RWPE2 (cell line): ENCODE data around the gene KIF16B.

Experiments
- ATAC-seq: fragments of 200-7000 bp; cut with Tn5 transposase; 3 replicates; pipeline ENCODE4 v1.9.1; 2021; ENCODE audit warnings: low read depth
- DNase-seq: peaks from one replicate; pipeline ENCODE4 v3.0.0-alpha.2; 2020; ENCODE audit warnings: low spot score
- H3K27ac ChIP-seq: fragments of 450-650 bp; 2 replicates; pipeline ENCODE4 v1.5.1; 2017; ENCODE audit warnings: mild to moderate bottlenecking; ENCODE audit not compliant: poor library complexity, severe bottlenecking
- H3K27me3 ChIP-seq: fragments of 250-450 bp; sonication (Bioruptor Pico); 2 replicates; pipeline ENCODE4 v1.5.1; 2021; ENCODE audit warnings: mild to moderate bottlenecking, moderate library complexity; ENCODE audit not compliant: insufficient read depth, poor library complexity, severe bottlenecking
- H3K36me3 ChIP-seq: fragments of 250-450 bp; sonication (Bioruptor Pico); 2 replicates; pipeline ENCODE4 v1.5.1; 2020; ENCODE audit warnings: low read depth, mild to moderate bottlenecking, moderate library complexity
- H3K4me1 ChIP-seq: fragments of 250-450 bp; sonication (Bioruptor Pico); 2 replicates; pipeline ENCODE4 v1.5.1; 2021; ENCODE audit warnings: mild to moderate bottlenecking, moderate library complexity; ENCODE audit not compliant: insufficient read depth, poor library complexity, severe bottlenecking
- H3K4me3 ChIP-seq: fragments of 250-450 bp; sonication (Bioruptor Pico); 2 replicates; pipeline ENCODE4 v1.5.1; 2021; ENCODE audit warnings: mild to moderate bottlenecking, moderate library complexity; ENCODE audit not compliant: severe bottlenecking
- H3K9me3 ChIP-seq: fragments of 250-450 bp; sonication (Bioruptor Pico); 2 replicates; pipeline ENCODE4 v1.5.1; 2021; ENCODE audit warnings: mild to moderate bottlenecking, moderate library complexity; ENCODE audit not compliant: severe bottlenecking
- CTCF ChIP-seq: fragments of 450-650 bp; IDR thresholded peaks from one replicate; pipeline ENCODE4 v1.5.1; 2017; ENCODE audit warnings: mild to moderate bottlenecking, moderate library complexity; ENCODE audit not compliant: poor library complexity, severe bottlenecking

KIF16B gene

GRCh38 chr20:16493486-16493885, 79.8 kb downstream of the KIF16B start:
- no peak overlapping the region for H3K27ac ChIP-seq
- H3K36me3 ChIP-seq = no peaks in the 10 kb centered on the region
- no peaks in the 10 kb centered on the region for H3K9me3 ChIP-seq
- H3K27me3 ChIP-seq = no peaks in the 10 kb centered on the region
- DNase-seq = no peak
- ATAC-seq = no peak
- H3K4me3 ChIP-seq = no peak overlapping the region
- no peaks in the 10 kb centered on the region for H3K4me1 ChIP-seq
- TF ChIP-seq CTCF = no peak

GRCh38 chr20:16491294-16491905, 81.8 kb downstream of the KIF16B start:
- Histone ChIP-seq H3K36me3 (no peaks in the 10 kb centered on the region), H3K27ac (no peak overlapping the region), H3K27me3 (no peaks in the 10 kb centered on the region), H3K4me1 (no peaks in the 10 kb centered on the region), H3K4me3 (no peak overlapping the region), H3K9me3 (no peaks in the 10 kb centered on the region)
- DNase-seq (no peak), ATAC-seq (no peak)
- TF ChIP-seq CTCF = no peak

GRCh38 chr20:16490696-16491095, 82.6 kb downstream of the KIF16B start:
- no peaks in the 10 kb centered on the region for H3K36me3 ChIP-seq
- ATAC-seq (no peak), DNase-seq (no peak)
- H3K4me3 ChIP-seq = no peak overlapping the region
- no peaks in the 10 kb centered on the region for H3K9me3 ChIP-seq
- no peaks in the 10 kb centered on the region for H3K27me3 ChIP-seq
- TF ChIP-seq CTCF = no peak
- H3K4me1 ChIP-seq = no peaks in the 10 kb centered on the region
- no peak overlapping the region for H3K27ac ChIP-seq

- ATAC-seq (no peak), DNase-seq (no peak)
- H3K27me3 ChIP-seq = no peaks in the 10 kb centered on the region
- H3K36me3 ChIP-seq = no peaks in the 10 kb centered on the region
- H3K27ac ChIP-seq = no peak overlapping the region
- H3K9me3 ChIP-seq = no peaks in the 10 kb centered on the region
- no peak for TF ChIP-seq CTCF
- H3K4me3 ChIP-seq = no peak overlapping the region
- H3K4me1 ChIP-seq = no peaks in the 10 kb centered on the region
These were observed 84.6 kb downstream of the KIF16B start for GRCh38 chr20:16488616-16489015.

GRCh38 chr20:16488086-16488485, 85.2 kb downstream of the KIF16B start:
- no peak for DNase-seq
- no peak for TF ChIP-seq CTCF
- Histone ChIP-seq H3K9me3 (no peaks in the 10 kb centered on the region), H3K4me3 (no peak overlapping the region), H3K4me1 (no peaks in the 10 kb centered on the region), H3K36me3 (no peaks in the 10 kb centered on the region), H3K27me3 (no peaks in the 10 kb centered on the region), H3K27ac (no peak overlapping the region)
- no peak for ATAC-seq
